Cardiac fibroblast (primary cell): ENCODE data around the gene ZNHIT3.
A peak's percentile ranks its signal among the peaks of the same experiment; 100 is the strongest.
"Not testable (repeated sequence)": the region's sequence is repeated elsewhere in the genome, so short reads cannot be mapped to it uniquely, and the experiment has no call there.

Experiments used
- DNase-seq, 2 donors: peaks; one replicate each; pipeline versions ENCODE4 v3.0.0 to v3.0.0-alpha.2; 2010; ENCODE audit warnings: low read depth in 2 of 2
- H3K4me3 ChIP-seq, 2 donors: replicated peaks in 1 of 2; 1 replicate in 1 of 2; 2 replicates in 1 of 2; pipeline ENCODE4 v1.5.1; 2011; ENCODE audit warnings: low read depth in 2 of 2, low read length in 2 of 2, mild to moderate bottlenecking in 2 of 2, moderate library complexity in 1 of 2
- CTCF ChIP-seq: IDR thresholded peaks from one replicate; pipeline ENCODE4 v1.5.1; 2011; ENCODE audit warnings: low read depth, mild to moderate bottlenecking, low read length, inconsistent platforms

Gene ZNHIT3

GRCh38 chr17:36470499-36470898 lies 16.0 kb upstream of the ZNHIT3 start:
- no peak for TF ChIP-seq CTCF
- H3K4me3 ChIP-seq = no peak overlapping the region
- no peak for DNase-seq

- no peak for TF ChIP-seq CTCF
- no peak overlapping the region for H3K4me3 ChIP-seq
Observed at GRCh38 chr17:36474571-36474970, 11.9 kb upstream of the ZNHIT3 start.

GRCh38 chr17:36475346-36475970 lies 11.0 kb upstream of the ZNHIT3 start:
- H3K4me3 ChIP-seq = no peak overlapping the region
- DNase-seq = no peak
- no peak for TF ChIP-seq CTCF

More at GRCh38 chr17:36474571-36474970, 11.9 kb upstream of the ZNHIT3 start:
- DNase-seq = no peak

GRCh38 chr17:36481829-36482228 lies 4.7 kb upstream of the ZNHIT3 start:
- DNase-seq = no peak
- no peak overlapping the region for H3K4me3 ChIP-seq
- no peak for TF ChIP-seq CTCF

GRCh38 chr17:36482611-36483504 lies 3.6 kb upstream of the ZNHIT3 start:
- peak overlapping the region; percentile 35 to 46 for H3K4me3 ChIP-seq
- DNase-seq = peak; percentile 76 to 83
- peak; percentile 62 for TF ChIP-seq CTCF

- DNase-seq = not testable (repeated sequence)
Observed at GRCh38 chr17:36484021-36484420, 2.5 kb upstream of the ZNHIT3 start.

GRCh38 chr17:36485027-36485426 lies 1.5 kb upstream of the ZNHIT3 start:
- DNase-seq = no peak
- TF ChIP-seq CTCF = no peak
- H3K4me3 ChIP-seq = no peak overlapping the region

More at GRCh38 chr17:36484021-36484420, 2.5 kb upstream of the ZNHIT3 start:
- H3K4me3 ChIP-seq = not testable (repeated sequence)
